NCI-H2171 (cell line): Measurements from ENCODE around the gene ZNF415.
A peak's percentile ranks its signal among the peaks of the same experiment; 100 is the strongest.
"Not testable (repeated sequence)": the region's sequence is repeated elsewhere in the genome, so short reads cannot be mapped to it uniquely, and the experiment has no call there.

Experiments used
- DNase-seq: peaks from one replicate; lab custom pipeline; 2025; lab: John Stamatoyannopoulos, UW

Gene ZNF415

GRCh38 chr19:53102756-53103233, 29.9 kb downstream of the ZNF415 start:
- peak; percentile 24 for DNase-seq

GRCh38 chr19:53102206-53102755, 30.4 kb downstream of the ZNF415 start:
- peak; percentile 17 for DNase-seq

GRCh38 chr19:53101518-53101917, 31.2 kb downstream of the ZNF415 start:
- no peak for DNase-seq

GRCh38 chr19:53098570-53098969, 34.1 kb downstream of the ZNF415 start:
- DNase-seq = not testable (repeated sequence)

- not testable (repeated sequence) for DNase-seq
Measured at GRCh38 chr19:53096982-53097690, 35.6 kb downstream of the ZNF415 start.

- not testable (repeated sequence) for DNase-seq
Measured at GRCh38 chr19:53096579-53096978, 36.1 kb downstream of the ZNF415 start.

GRCh38 chr19:53094754-53095575, 37.7 kb downstream of the ZNF415 start:
- DNase-seq = no peak

GRCh38 chr19:53092723-53093122, 40.0 kb downstream of the ZNF415 start:
- no peak for DNase-seq

GRCh38 chr19:53091413-53092254, 41.1 kb downstream of the ZNF415 start:
- no peak for DNase-seq

- no peak for DNase-seq
Measured at GRCh38 chr19:53088091-53088490, 44.6 kb downstream of the ZNF415 start.

GRCh38 chr19:53086949-53087348, 45.8 kb downstream of the ZNF415 start:
- no peak for DNase-seq

- DNase-seq = no peak
Measured at GRCh38 chr19:53085496-53085895, 47.2 kb downstream of the ZNF415 start.

GRCh38 chr19:53082929-53083328, 49.8 kb downstream of the ZNF415 start:
- DNase-seq = no peak

- DNase-seq = peak; percentile 21
Measured at GRCh38 chr19:53079313-53079924, 53.3 kb downstream of the ZNF415 start.

GRCh38 chr19:53078668-53079067, 54.0 kb downstream of the ZNF415 start:
- no peak for DNase-seq

- DNase-seq = no peak
Measured at GRCh38 chr19:53076984-53077383, 55.7 kb downstream of the ZNF415 start.

- DNase-seq = no peak
Measured at GRCh38 chr19:53068834-53069233, 63.9 kb downstream of the ZNF415 start.

GRCh38 chr19:53068199-53068598, 64.5 kb downstream of the ZNF415 start:
- no peak for DNase-seq

- no peak for DNase-seq
Measured at GRCh38 chr19:53057904-53058580, 74.7 kb downstream of the ZNF415 start.
